ENCODE data around the gene SV2B. TPM values are rescaled to one million over a fixed set of nuclear protein-coding genes. Genes with fewer than 3 reads are reported as not detected.

The SV2B gene
- total RNA-seq, 2 donors from 2014 or later = 0.17 to 1.1 TPM

- no peak for TF ChIP-seq CTCF (IDR thresholded peaks at IDR 0.05)
- H3K36me3 ChIP-seq = no peaks in the 10 kb centered on the region
- H3K4me1 ChIP-seq = no peaks in the 10 kb centered on the region
- no peak overlapping the region for H3K4me3 ChIP-seq
- H3K9me3 ChIP-seq = no peaks in the 10 kb centered on the region
- H3K9ac ChIP-seq (ENCODE audit: low read depth in 2 of 2, low read length in 2 of 2) = no peak overlapping the region
- H3K27ac ChIP-seq = no peak overlapping the region
- no peak for DNase-seq
- intact Hi-C loops (cut with DNase I) = no loop called here
- H3K27me3 ChIP-seq = no peaks in the 10 kb centered on the region
Measured at GRCh38 chr15:91228890-91229289, 128.8 kb downstream of the SV2B start.

- H3K4me3 ChIP-seq = no peak overlapping the region
- no peak for TF ChIP-seq CTCF (IDR thresholded peaks at IDR 0.05)
- intact Hi-C loops (cut with DNase I) = no loop called here
- DNase-seq = no peak
- no peaks in the 10 kb centered on the region for H3K27me3 ChIP-seq
- H3K9me3 ChIP-seq = no peaks in the 10 kb centered on the region
- H3K36me3 ChIP-seq = no peaks in the 10 kb centered on the region
- no peak overlapping the region for H3K27ac ChIP-seq
- no peaks in the 10 kb centered on the region for H3K4me1 ChIP-seq
- H3K9ac ChIP-seq (ENCODE audit: low read depth in 2 of 2, low read length in 2 of 2) = no peak overlapping the region
Measured at GRCh38 chr15:91231703-91232102, 131.6 kb downstream of the SV2B start.

- no peaks in the 10 kb centered on the region for H3K27me3 ChIP-seq
Measured at GRCh38 chr15:91234759-91235158, 134.7 kb downstream of the SV2B start.

GRCh38 chr15:91235376-91235775 lies 135.3 kb downstream of the SV2B start:
- no peaks in the 10 kb centered on the region for H3K36me3 ChIP-seq
- H3K27me3 ChIP-seq = no peaks in the 10 kb centered on the region
- no peaks in the 10 kb centered on the region for H3K4me1 ChIP-seq
- no peak overlapping the region for H3K4me3 ChIP-seq
- no peak overlapping the region for H3K27ac ChIP-seq
- no peak for DNase-seq
- no peaks in the 10 kb centered on the region for H3K9me3 ChIP-seq
- H3K9ac ChIP-seq (ENCODE audit: low read depth in 2 of 2, low read length in 2 of 2) = no peak overlapping the region
- intact Hi-C loops (cut with DNase I) = no loop called here
- TF ChIP-seq CTCF (IDR thresholded peaks at IDR 0.05) = no peak

More at GRCh38 chr15:91234759-91235158, 134.7 kb downstream of the SV2B start:
- intact Hi-C loops (cut with DNase I) = no loop called here
- no peak overlapping the region for H3K9ac ChIP-seq (ENCODE audit: low read depth in 2 of 2, low read length in 2 of 2)
- no peaks in the 10 kb centered on the region for H3K36me3 ChIP-seq
- no peak for TF ChIP-seq CTCF (IDR thresholded peaks at IDR 0.05)
- no peaks in the 10 kb centered on the region for H3K4me1 ChIP-seq
- no peak for DNase-seq
- no peaks in the 10 kb centered on the region for H3K9me3 ChIP-seq
- H3K27ac ChIP-seq = no peak overlapping the region
- no peak overlapping the region for H3K4me3 ChIP-seq

- Histone ChIP-seq H3K9me3 (no peaks in the 10 kb centered on the region), H3K9ac (ENCODE audit: low read depth in 2 of 2, low read length in 2 of 2) (no peak overlapping the region), H3K36me3 (no peaks in the 10 kb centered on the region), H3K4me1 (no peaks in the 10 kb centered on the region), H3K4me3 (no peak overlapping the region), H3K27me3 (no peaks in the 10 kb centered on the region), H3K27ac (no peak overlapping the region)
- no peak for TF ChIP-seq CTCF (IDR thresholded peaks at IDR 0.05)
- DNase-seq = no peak
- intact Hi-C loops (cut with DNase I) = no loop called here
Measured at GRCh38 chr15:91237445-91237844, 137.4 kb downstream of the SV2B start.
